Heart left ventricle (tissue), 16 donors: Measurements from ENCODE around the gene IFNA1. TPM values are rescaled to one million over a fixed set of nuclear protein-coding genes. Genes with fewer than 3 reads are reported as not detected.

Experiments
- ATAC-seq, 4 donors: fragments of 200-7000 bp; cut with Tn5 transposase; one replicate each; pipeline ENCODE4 v1.9.1; 2020 to 2022; ENCODE audit warnings: moderate library complexity in 4 of 4, mild to moderate bottlenecking in 3 of 4, moderate number of reproducible peaks in 1 of 4
- DNase-seq, 5 donors: peaks; one replicate each; pipeline ENCODE4 v3.0.0-alpha.2; 2020
- H3K27ac ChIP-seq, 12 donors: fragments of 200-600 bp; sonication (generic) in 4 of 12; one replicate each; pipeline versions ENCODE4 v1.5.0 to v1.8.0; 2016 to 2022; ENCODE audit warnings: mild to moderate bottlenecking in 2 of 12
- H3K27me3 ChIP-seq, 9 donors: fragments of 200-600 bp; sonication (generic) in 2 of 9; one replicate each; pipeline versions ENCODE4 v1.5.1 to v1.8.0; 2016 to 2022; ENCODE audit warnings: mild to moderate bottlenecking in 3 of 9
- H3K36me3 ChIP-seq, 9 donors: fragments of 200-600 bp; sonication (generic) in 2 of 9; one replicate each; pipeline versions ENCODE4 v1.5.0 to v1.8.0; 2018 to 2022; ENCODE audit warnings: mild to moderate bottlenecking in 2 of 9
- H3K4me1 ChIP-seq, 12 donors: fragments of 200-600 bp; sonication (generic) in 4 of 12; one replicate each; pipeline versions ENCODE4 v1.5.0 to v1.8.0; 2016 to 2022; ENCODE audit warnings: mild to moderate bottlenecking in 3 of 12
- H3K4me3 ChIP-seq, 12 donors: fragments of 200-600 bp; sonication (generic) in 4 of 12; one replicate each; pipeline versions ENCODE4 v1.5.0 to v1.8.0; 2017 to 2022; ENCODE audit warnings: mild to moderate bottlenecking in 9 of 12, moderate library complexity in 4 of 12
- H3K9me3 ChIP-seq, 12 donors: fragments of 200-600 bp; sonication (generic) in 4 of 12; one replicate each; pipeline versions ENCODE4 v1.5.0 to v1.8.0; 2016 to 2022; ENCODE audit warnings: mild to moderate bottlenecking in 1 of 12
- CTCF ChIP-seq, 12 donors: fragments of 200-600 bp; sonication (generic) in 4 of 12; IDR thresholded peaks; one replicate each; pipeline versions ENCODE4 v1.5.0 to v1.8.0; 2018 to 2022; ENCODE audit warnings: antibody characterized with exemption in 12 of 12, mild to moderate bottlenecking in 5 of 12
- POLR2A ChIP-seq, 2 donors: fragments of 450-650 bp; IDR thresholded peaks; one replicate each; pipeline ENCODE4 v1.6.1; 2017; ENCODE audit warnings: antibody characterized with exemption in 2 of 2, mild to moderate bottlenecking in 2 of 2, moderate library complexity in 2 of 2
- WGBS, 4 donors: extraction: QIAGEN DNeasy Blood & Tissue Kit in 2 of 4; methylation state at CpG; one replicate each; pipeline versions ENCODE4 v1.1.5 to v1.1.7; 2013 to 2018; 5-methylcytosine and 5-hydroxymethylcytosine counted together
- intact Hi-C, 10 donors: fragments of 100-400 bp; cut with DNase I; formaldehyde crosslinking; loops; one replicate each; pipeline versions ENCODE4 v1.11.1 to v1.14.2; 2022
- polyA plus RNA-seq, 2 donors: library from polyadenylated mRNA; stranded (reverse); fragments of 200-250 nt; gene quantifications; one replicate each; pipeline ENCODE4 v1.2.3, GENCODE V29; 2013
- total RNA-seq, 9 donors: library from RNA; depleted of rRNA in 2 of 9; stranded (reverse); fragments of >200 nt in 2 of 9; fragmentation: NEBNext Ultra II Directional in 3 of 9; extraction: Animal tissue kit (Norgen Biotek cat#: 25700) in 3 of 9; gene quantifications; one replicate each; pipeline versions ENCODE4 v1.1.0 to v1.2.4, GENCODE V29; 2016 to 2023
- donor health status: ischemic (EF 13 %, LVEDD 7.1; RV severe dilation, severe dysfunction).
- donor health status: healthy with polysubstance abuse.
- donor health status: DM: no; HTN: yes; CAD: no.
- donor health status: DM: no; HTN: no; CAD: no.
- donor health status: ischemic (EF 25% LVEDD 6.9; RV normal size, moderate dysfunction).
- donor health status: ischemic (EF 25% LVEDD 5.7; RV mildly dilated, moderate dysfunction).
- donor health status: healthy.
- donor health status: DM: yes; HTN: yes; CAD: no.
- donor health status: ischemic (EF 35%, LVEDD 5.7; RV mildly dilated, moderate dysfunction).
- donor health status: nonischemic (EF 11% LVEDD 7.7; RV severe dilation, severe dysfunction).
- donor health status: DM: yes; HTN: yes; CAD: no.
- donor health status: PGD.
- donor health status: ischemic (EF 29% LVEDD 5.4; RV normal size, mild dysfunction).
- donor health status: nonischemic (EF 23%, LVEDD 6.1; RV moderate dilation, normal function).

The IFNA1 gene
- total and polyA plus RNA-seq, 11 donors = not detected

- Histone ChIP-seq H3K4me1 (no peaks in the 10 kb centered on the region), H3K27ac (no peak within 1 kb of the TSS), H3K27me3 (peaks cover 0 to 30% (median 7%) of the 10 kb centered on the region in 9 donors), H3K9me3 (no peaks in the 10 kb centered on the region), H3K36me3 (no peaks in the 10 kb centered on the region), H3K4me3 (no peak within 1 kb of the TSS)
- 85 to 92% (median 90%) methylated on average over 1 of the region's 1 CpG for WGBS, 4 donors
- intact Hi-C loops = no loop called here
- DNase-seq = no peak
- no peak for ATAC-seq
- TF ChIP-seq POLR2A (IDR thresholded peaks at IDR 0.05) = no peak
- no peak for TF ChIP-seq CTCF (IDR thresholded peaks at IDR 0.05)
These were observed 31.4 kb upstream of the IFNA1 start, which contains the start of gene IFNA8 for GRCh38 chr9:21408817-21409216. TSS of gene IFNA8 (plus strand) at chr9:21409117. CDS start at chr9:21409177, 60 bp downstream.

GRCh38 chr9:21412107-21412506, 28.1 kb upstream of the IFNA1 start:
- Histone ChIP-seq H3K27me3 (peaks cover 0 to 27% (median 0%) of the 10 kb centered on the region in 9 donors), H3K4me3 (no peak overlapping the region), H3K36me3 (no peaks in the 10 kb centered on the region), H3K27ac (no peak overlapping the region), H3K9me3 (no peaks in the 10 kb centered on the region), H3K4me1 (no peaks in the 10 kb centered on the region)
- no peak for DNase-seq
- intact Hi-C loops = loop anchor here in 1 of 10 donors (10.0 kb wide), 1 partner anchor 87 kb away; no protein-coding TSS in a partner anchor
- no peak for ATAC-seq
- TF ChIP-seq CTCF (IDR thresholded peaks at IDR 0.05) (no peak), POLR2A (IDR thresholded peaks at IDR 0.05) (no peak)

- H3K36me3 ChIP-seq = no peaks in the 10 kb centered on the region
- H3K27ac ChIP-seq = no peak overlapping the region
- H3K9me3 ChIP-seq = no peaks in the 10 kb centered on the region
- H3K4me3 ChIP-seq = no peak overlapping the region
- ATAC-seq (no peak), DNase-seq (no peak)
- H3K4me1 ChIP-seq = no peaks in the 10 kb centered on the region
- H3K27me3 ChIP-seq = peaks cover 0 to 17% (median 0%) of the 10 kb centered on the region in 9 donors
- TF ChIP-seq CTCF (IDR thresholded peaks at IDR 0.05) = no peak
- intact Hi-C loops = loop anchor here in 1 of 10 donors (10.0 kb wide), 1 partner anchor 88 kb away; no protein-coding TSS in a partner anchor
- 70 to 84% (median 80%) methylated on average over 4 of the region's 4 CpGs for WGBS, 4 donors
These were observed 27.1 kb upstream of the IFNA1 start for GRCh38 chr9:21413151-21413550.

GRCh38 chr9:21413624-21414023, 26.6 kb upstream of the IFNA1 start:
- H3K4me3 ChIP-seq = no peak overlapping the region
- no peaks in the 10 kb centered on the region for H3K4me1 ChIP-seq
- ATAC-seq (peak in 1 of 4 donors; percentile 54), DNase-seq (no peak)
- 50 to 68% (median 61%) methylated on average over 5 of the region's 5 CpGs for WGBS, 4 donors
- peaks cover 0 to 16% (median 0%) of the 10 kb centered on the region in 9 donors for H3K27me3 ChIP-seq
- intact Hi-C loops = loop anchor here in 1 of 10 donors (10.0 kb wide), 1 partner anchor 89 kb away; no protein-coding TSS in a partner anchor
- H3K27ac ChIP-seq = no peak overlapping the region
- no peaks in the 10 kb centered on the region for H3K36me3 ChIP-seq
- no peaks in the 10 kb centered on the region for H3K9me3 ChIP-seq
- no peak for TF ChIP-seq POLR2A (IDR thresholded peaks at IDR 0.05)
- TF ChIP-seq CTCF (IDR thresholded peaks at IDR 0.05) = peak in 4 of 12 donors; percentile 4 to 20 (median 15)
